Measurements from ENCODE around the gene CTTN. TPM values are rescaled to one million over a fixed set of nuclear protein-coding genes. Genes with fewer than 3 reads are reported as not detected.

The CTTN gene
- total RNA-seq, 4 donors from 2014 or later = 111 to 164 (median 146) TPM

GRCh38 chr11:70423523-70424505 lies 25.5 kb downstream of the CTTN start:
- no peak for DNase-seq (ENCODE audit: extremely low spot score)
- Histone ChIP-seq H3K27me3 (no peaks in the 10 kb centered on the region), H3K4me1 (peaks cover 0 to 3% (median 0%) of the 10 kb centered on the region in 4 donors), H3K9me3 (no peaks in the 10 kb centered on the region), H3K27ac (replicated peaks in 1 of 4) (no peak overlapping the region), H3K4me3 (no peak overlapping the region), H3K36me3 (peaks cover 60 to 99% (median 98%) of the 10 kb centered on the region in 4 donors)
- TF ChIP-seq CTCF (IDR thresholded peaks at IDR 0.05) (no peak), POLR2A (IDR thresholded peaks at IDR 0.05; ENCODE audit: low read depth) (no peak), POLR2AphosphoS5 (IDR thresholded peaks at IDR 0.05) (no peak), EP300 (IDR thresholded peaks at IDR 0.05) (no peak)
- 86% methylated on average over 22 of the region's 34 CpGs for WGBS
- intact Hi-C loops (cut with DNase I) = no loop called here

- intact Hi-C loops (cut with DNase I) = no loop called here
- Histone ChIP-seq H3K9me3 (no peaks in the 10 kb centered on the region), H3K27ac (replicated peaks in 1 of 4) (no peak overlapping the region), H3K36me3 (peaks cover 60 to 99% (median 98%) of the 10 kb centered on the region in 4 donors), H3K27me3 (no peaks in the 10 kb centered on the region), H3K4me3 (no peak overlapping the region), H3K4me1 (peaks cover 0 to 3% (median 0%) of the 10 kb centered on the region in 4 donors)
- TF ChIP-seq CTCF (IDR thresholded peaks at IDR 0.05) = no peak
- TF ChIP-seq POLR2A (IDR thresholded peaks at IDR 0.05; ENCODE audit: low read depth) = no peak
- TF ChIP-seq EP300 (IDR thresholded peaks at IDR 0.05) = no peak
- no peak for TF ChIP-seq POLR2AphosphoS5 (IDR thresholded peaks at IDR 0.05)
- DNase-seq (ENCODE audit: extremely low spot score) = no peak
- 85% methylated on average over 14 of the region's 14 CpGs for WGBS
These were observed 26.5 kb downstream of the CTTN start for GRCh38 chr11:70424765-70425344.

GRCh38 chr11:70427436-70427835 lies 29.1 kb downstream of the CTTN start:
- no peak for TF ChIP-seq POLR2A (IDR thresholded peaks at IDR 0.05; ENCODE audit: low read depth)
- no peak for TF ChIP-seq CTCF (IDR thresholded peaks at IDR 0.05)
- TF ChIP-seq POLR2AphosphoS5 (IDR thresholded peaks at IDR 0.05) = no peak
- TF ChIP-seq EP300 (IDR thresholded peaks at IDR 0.05) = no peak
- intact Hi-C loops (cut with DNase I) = no loop called here
- H3K27ac ChIP-seq (replicated peaks in 1 of 4) = no peak overlapping the region
- DNase-seq (ENCODE audit: extremely low spot score) = no peak
- no peaks in the 10 kb centered on the region for H3K27me3 ChIP-seq
- H3K4me3 ChIP-seq = no peak overlapping the region
- H3K36me3 ChIP-seq = peaks cover 60 to 99% (median 98%) of the 10 kb centered on the region in 4 donors
- peaks cover 0 to 3% (median 0%) of the 10 kb centered on the region in 4 donors for H3K4me1 ChIP-seq
- 94% methylated on average over 11 of the region's 11 CpGs for WGBS
- no peaks in the 10 kb centered on the region for H3K9me3 ChIP-seq

GRCh38 chr11:70428701-70429427 lies 30.5 kb downstream of the CTTN start:
- Histone ChIP-seq H3K27ac (replicated peaks in 1 of 4) (no peak overlapping the region), H3K36me3 (peaks cover 61 to 99% (median 98%) of the 10 kb centered on the region in 4 donors), H3K4me1 (peaks cover 0 to 3% (median 0%) of the 10 kb centered on the region in 4 donors), H3K4me3 (no peak overlapping the region), H3K27me3 (no peaks in the 10 kb centered on the region), H3K9me3 (no peaks in the 10 kb centered on the region)
- WGBS = 92% methylated on average over 18 of the region's 18 CpGs
- TF ChIP-seq EP300 (IDR thresholded peaks at IDR 0.05) (no peak), POLR2AphosphoS5 (IDR thresholded peaks at IDR 0.05) (no peak), CTCF (IDR thresholded peaks at IDR 0.05) (no peak), POLR2A (IDR thresholded peaks at IDR 0.05; ENCODE audit: low read depth) (no peak)
- intact Hi-C loops (cut with DNase I) = no loop called here
- DNase-seq (ENCODE audit: extremely low spot score) = no peak
